DND-41 (cell line): ENCODE data around the gene EFCAB11.
"Not testable (repeated sequence)": the region's sequence is repeated elsewhere in the genome, so short reads cannot be mapped to it uniquely, and the experiment has no call there.

Experiments
- CTCF ChIP-seq: IDR thresholded peaks from 2 replicates; pipeline ENCODE4 v1.5.1; 2012; ENCODE audit warnings: borderline replicate concordance, low read length, moderate library complexity, mild to moderate bottlenecking; ENCODE audit not compliant: poor library complexity, severe bottlenecking; ENCODE audit errors: extremely low read depth
- EZH2 ChIP-seq: IDR thresholded peaks from 3 replicates; pipeline ENCODE4 v1.6.1; 2012; ENCODE audit warnings: borderline replicate concordance, low read depth, mild to moderate bottlenecking, moderate library complexity, low read length, inconsistent platforms; ENCODE audit not compliant: severe bottlenecking

GRCh38 chr14:89874091-89874490 lies 80.4 kb downstream of the EFCAB11 start:
- TF ChIP-seq CTCF, EZH2: not testable (repeated sequence)
